IMR-90 (cell line): Measurements from ENCODE around the gene SOX2. TPM values are rescaled to one million over a fixed set of nuclear protein-coding genes. Genes with fewer than 3 reads are reported as not detected.

ENCODE experiments used
- ATAC-seq: fragments of 200-7000 bp; cut with Tn5 transposase; 2 replicates; pipeline ENCODE4 v1.9.1; 2020; ENCODE audit warnings: low read depth, mild to moderate bottlenecking, moderate library complexity
- BruUV-seq: library from RNA; stranded (reverse); fragments of 400-500 nt; replicated peaks from 2 replicates; lab custom pipeline; 2021; lab: Mats Ljungman, UMichigan
- CTCF ChIA-PET: fragments of 300-600 bp; formaldehyde crosslinking; extraction: SDS; loops from one replicate; lab custom pipeline; 2021; ENCODE audit warnings: antibody characterized with exemption; lab: Yijun Ruan, JAX
- POLR2A ChIA-PET: fragments of 300-600 bp; sonication (Branson Sonifier 250); formaldehyde crosslinking; loops from one replicate; lab custom pipeline; 2022; ENCODE audit warnings: antibody characterized with exemption; ENCODE audit not compliant: unreplicated experiment; lab: Charles Lee
- DNase-seq: peaks from one replicate; pipeline ENCODE4 v3.0.0; 2013
- H2AFZ ChIP-seq: replicated peaks from 2 replicates; pipeline ENCODE3; 2013; ENCODE audit warnings: low read length, mild to moderate bottlenecking; ENCODE audit not compliant: poor library complexity
- H2AK5ac ChIP-seq: 2 replicates; pipeline ENCODE4 v1.6.1; 2013; ENCODE audit warnings: low read depth, low read length, inconsistent platforms
- H2AK9ac ChIP-seq: replicated peaks from 2 replicates; pipeline ENCODE3; 2013; ENCODE audit warnings: mild to moderate bottlenecking, low read depth, low read length, moderate library complexity; ENCODE audit not compliant: poor library complexity
- H2BK120ac ChIP-seq: 2 replicates; pipeline ENCODE4 v1.6.1; 2013; ENCODE audit warnings: low read depth, low read length, inconsistent platforms
- H2BK15ac ChIP-seq: 3 replicates; pipeline ENCODE4 v1.6.1; 2013; ENCODE audit warnings: low read depth, low read length, inconsistent platforms
- H2BK20ac ChIP-seq: 2 replicates; pipeline ENCODE4 v1.6.1; 2013; ENCODE audit warnings: low read depth, mild to moderate bottlenecking, inconsistent platforms, low read length, moderate library complexity
- H2BK5ac ChIP-seq: 2 replicates; pipeline ENCODE4 v1.6.1; 2013; ENCODE audit warnings: mild to moderate bottlenecking, low read depth, low read length, inconsistent platforms; ENCODE audit not compliant: poor library complexity, severe bottlenecking
- H3K14ac ChIP-seq: replicated peaks from 2 replicates; pipeline ENCODE4 v1.6.1; 2013; ENCODE audit warnings: low read depth, low read length, inconsistent platforms
- H3K18ac ChIP-seq: 2 replicates; pipeline ENCODE4 v1.6.1; 2013; ENCODE audit warnings: low read depth, low read length, control low read depth
- H3K23ac ChIP-seq: 2 replicates; pipeline ENCODE4 v1.6.1; 2013; ENCODE audit warnings: low read depth, low read length, inconsistent platforms
- H3K27ac ChIP-seq: 2 replicates; pipeline ENCODE4 v1.5.1; 2013; ENCODE audit warnings: mild to moderate bottlenecking, control low read depth, low read length; ENCODE audit not compliant: insufficient read depth
- H3K27me3 ChIP-seq: 2 replicates; pipeline ENCODE4 v1.6.1; 2013; ENCODE audit warnings: low read length; ENCODE audit not compliant: control insufficient read depth, insufficient read depth
- H3K36me3 ChIP-seq: 2 replicates; pipeline ENCODE4 v1.6.1; 2013; ENCODE audit warnings: low read length, mixed read lengths; ENCODE audit not compliant: control insufficient read depth, insufficient read depth
- H3K4ac ChIP-seq: 2 replicates; pipeline ENCODE4 v1.6.1; 2013; ENCODE audit warnings: low read depth, low read length, inconsistent platforms
- H3K4me1 ChIP-seq: 2 replicates; pipeline ENCODE4 v1.6.1; 2013; ENCODE audit warnings: low read length, mixed read lengths; ENCODE audit not compliant: control insufficient read depth, insufficient read depth
- H3K4me2 ChIP-seq: 2 replicates; pipeline ENCODE4 v1.6.1; 2013; ENCODE audit warnings: low read depth, mild to moderate bottlenecking, control low read depth, low read length, moderate library complexity
- H3K4me3 ChIP-seq: 2 replicates; pipeline ENCODE4 v1.5.1; 2013; ENCODE audit warnings: low read depth, mild to moderate bottlenecking, control low read depth, low read length, moderate library complexity; ENCODE audit not compliant: insufficient read depth
- H3K56ac ChIP-seq: 2 replicates; pipeline ENCODE4 v1.6.1; 2013; ENCODE audit warnings: low read length, inconsistent platforms; ENCODE audit not compliant: insufficient read depth; ENCODE audit errors: extremely low read depth
- H3K79me1 ChIP-seq, 2 experiments: 2 replicates each; pipeline ENCODE4 v1.6.1; 2013; ENCODE audit warnings: low read length in 2 of 2, inconsistent platforms in 1 of 2, low read depth in 1 of 2
- H3K9ac ChIP-seq: 2 replicates; pipeline ENCODE4 v1.6.1; 2013; ENCODE audit warnings: low read depth, low read length, control low read depth
- H3K9me1 ChIP-seq: 2 replicates; pipeline ENCODE4 v1.6.1; 2013; ENCODE audit warnings: low read length, inconsistent platforms; ENCODE audit not compliant: insufficient read depth
- H3K9me3 ChIP-seq: 2 replicates; pipeline ENCODE4 v1.6.1; 2013; ENCODE audit warnings: low read length; ENCODE audit not compliant: control insufficient read depth, insufficient read depth
- H4K20me1 ChIP-seq: 2 replicates; pipeline ENCODE4 v1.6.1; 2013; ENCODE audit warnings: low read length, inconsistent platforms; ENCODE audit not compliant: insufficient read depth
- H4K5ac ChIP-seq: 2 replicates; pipeline ENCODE4 v1.6.1; 2013; ENCODE audit warnings: mild to moderate bottlenecking, low read depth, low read length, control low read depth
- H4K8ac ChIP-seq, 2 experiments: 2 replicates each; pipeline ENCODE4 v1.6.1; 2013; ENCODE audit warnings: low read depth in 2 of 2, low read length in 2 of 2, control low read depth in 1 of 2, inconsistent platforms in 1 of 2
- H4K91ac ChIP-seq: 2 replicates; pipeline ENCODE4 v1.6.1; 2013; ENCODE audit warnings: low read depth, low read length, inconsistent platforms; ENCODE audit not compliant: insufficient read depth
- NFE2L2 ChIP-seq: fragments of 150-350 bp; IDR thresholded peaks from 2 replicates; pipeline ENCODE4 v1.6.1; 2016; ENCODE audit warnings: low read depth, mild to moderate bottlenecking, low read length
- RFX5 ChIP-seq: IDR thresholded peaks from 2 replicates; pipeline ENCODE4 v1.8.0; 2012; ENCODE audit warnings: low read depth, mild to moderate bottlenecking, low read length, moderate library complexity
- WGBS, 2 experiments: methylation state at CpG; one replicate each; pipeline versions ENCODE4 v1.1.5 to v1.1.7; 2013; ENCODE audit warnings: missing lambda C conversion rate in 2 of 2; ENCODE audit not compliant: insufficient read length in 1 of 2; ENCODE audit errors: extremely low coverage in 2 of 2; 5-methylcytosine and 5-hydroxymethylcytosine counted together
- dilution Hi-C: fragments of 300-500 bp; cut with HindIII; formaldehyde crosslinking; loops from one replicate; pipeline ENCODE4 v1.14.3; 2018; ENCODE audit warnings: low sequenced_read_pairs; ENCODE audit not compliant: unreplicated experiment
- in situ Hi-C: fragments of 300-500 bp; cut with MboI; formaldehyde crosslinking; loops from 3 replicates; pipeline ENCODE4 v1.14.3; 2019; ENCODE audit warnings: low sequenced_read_pairs, inconsistent platforms, mixed read lengths
- intact Hi-C: fragments of 100-400 bp; cut with micrococcal nuclease; formaldehyde crosslinking; loops from 2 replicates; pipeline ENCODE4 v1.10.0; 2022
- polyA plus RNA-seq, 3 experiments: library from polyadenylated mRNA; depleted of rRNA; stranded (reverse); fragments of >200 nt; gene quantifications; 2 replicates each; pipeline ENCODE4 v1.2.3, GENCODE V29; 2012; ENCODE audit warnings: low replicate concordance in 1 of 3
- total RNA-seq: library from RNA; depleted of rRNA; stranded (reverse); fragments of >200 nt; gene quantifications from 2 replicates; pipeline ENCODE4 v1.2.3, GENCODE V29; 2012

Gene SOX2
- total and polyA plus RNA-seq, 2 of the 4 experiments (the other 2 are of a cell fraction): not detected

GRCh38 chr3:181716966-181717365 lies 5.2 kb downstream of the SOX2 start:
- Histone ChIP-seq H3K4me2 (no peak overlapping the region), H2AFZ (no peak overlapping the region), H4K91ac (no peak overlapping the region), H2AK5ac (no peak overlapping the region), H4K8ac (no peak overlapping the region), H2BK20ac (no peak overlapping the region), H2AK9ac (no peak overlapping the region), H2BK5ac (no peak overlapping the region), H2BK15ac (no peak overlapping the region), H3K14ac (no peak overlapping the region), H4K20me1 (no peaks in the 10 kb centered on the region), H3K4me1 (no peaks in the 10 kb centered on the region), H3K9ac (no peak overlapping the region), H3K4ac (no peak overlapping the region), H3K23ac (no peak overlapping the region), H3K27me3 (peaks cover 42% of the 10 kb centered on the region), H3K79me1 (no peaks in the 10 kb centered on the region), H2BK120ac (no peak overlapping the region), H3K36me3 (no peaks in the 10 kb centered on the region), H3K27ac (no peak overlapping the region), H3K4me3 (no peak overlapping the region), H4K5ac (no peak overlapping the region), H3K56ac (no peak overlapping the region), H3K9me1 (no peaks in the 10 kb centered on the region), H3K9me3 (no peaks in the 10 kb centered on the region), H3K18ac (no peak overlapping the region)
- intact Hi-C loops (no loop called here), in situ Hi-C loops (no loop called here), dilution Hi-C loops (no loop called here)
- WGBS, 2 experiments: no CpG with 5 or more reads among the region's 5 CpGs
- ChIA-PET CTCF (interaction anchor here (0.6 kb wide), 1 partner anchor 40 kb away, joined by 3 read pairs; no protein-coding TSS in a partner anchor), POLR2A (no interaction called here)
- ATAC-seq (no peak), DNase-seq (no peak)
- TF ChIP-seq RFX5: no peak
- no peak for TF ChIP-seq NFE2L2
- BruUV-seq: no TSS peak
